DMS53 (cell line): Measurements from ENCODE around the gene SLC25A33.

ENCODE experiments used
- DNase-seq: peaks from one replicate; lab custom pipeline; 2025; lab: John Stamatoyannopoulos, UW

The SLC25A33 gene

DNA sequence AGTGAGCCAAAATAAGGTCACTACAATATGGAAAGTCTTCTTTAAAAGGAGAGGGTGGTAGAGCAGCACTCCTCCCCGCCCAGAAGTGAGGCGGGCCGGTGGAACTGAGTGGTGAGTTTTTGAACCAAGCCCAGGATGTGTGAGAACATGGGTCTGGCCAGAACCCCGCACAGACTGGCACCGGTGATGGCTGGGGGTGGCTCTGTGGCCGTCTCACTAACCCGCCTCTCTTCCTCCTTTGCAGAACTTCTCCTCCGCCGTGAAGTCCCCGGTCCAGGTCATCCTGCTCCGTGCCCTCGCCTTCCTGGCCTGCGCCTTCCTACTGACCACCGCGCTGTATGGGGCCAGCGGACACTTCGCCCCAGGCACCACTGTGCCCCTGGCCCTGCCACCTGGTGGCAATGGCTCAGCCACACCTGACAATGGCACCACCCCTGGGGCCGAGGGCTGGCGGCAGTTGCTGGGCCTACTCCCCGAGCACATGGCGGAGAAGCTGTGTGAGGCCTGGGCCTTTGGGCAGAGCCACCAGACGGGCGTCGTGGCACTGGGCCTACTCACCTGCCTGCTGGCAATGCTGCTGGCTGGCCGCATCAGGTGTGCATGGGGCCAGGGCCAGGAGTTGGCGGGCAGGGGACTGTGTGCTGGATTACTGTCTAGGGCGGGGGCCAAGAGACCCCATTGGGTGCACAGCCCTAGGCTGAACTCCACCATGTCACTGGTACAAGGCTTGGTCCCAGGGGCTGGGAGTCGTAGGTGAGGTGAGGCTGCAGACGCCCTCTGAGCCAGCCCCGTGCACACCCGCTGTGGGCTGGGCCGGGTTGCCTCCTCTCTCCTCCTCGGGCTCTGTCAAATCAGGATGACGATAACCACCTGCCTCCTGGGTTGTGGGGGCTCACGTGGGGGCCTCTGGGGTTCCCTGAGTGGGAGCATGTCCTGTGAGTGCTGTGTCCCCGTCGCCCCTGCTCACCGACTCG is 61.9 kb downstream of the SLC25A33 start:
- no peak for DNase-seq

DNA sequence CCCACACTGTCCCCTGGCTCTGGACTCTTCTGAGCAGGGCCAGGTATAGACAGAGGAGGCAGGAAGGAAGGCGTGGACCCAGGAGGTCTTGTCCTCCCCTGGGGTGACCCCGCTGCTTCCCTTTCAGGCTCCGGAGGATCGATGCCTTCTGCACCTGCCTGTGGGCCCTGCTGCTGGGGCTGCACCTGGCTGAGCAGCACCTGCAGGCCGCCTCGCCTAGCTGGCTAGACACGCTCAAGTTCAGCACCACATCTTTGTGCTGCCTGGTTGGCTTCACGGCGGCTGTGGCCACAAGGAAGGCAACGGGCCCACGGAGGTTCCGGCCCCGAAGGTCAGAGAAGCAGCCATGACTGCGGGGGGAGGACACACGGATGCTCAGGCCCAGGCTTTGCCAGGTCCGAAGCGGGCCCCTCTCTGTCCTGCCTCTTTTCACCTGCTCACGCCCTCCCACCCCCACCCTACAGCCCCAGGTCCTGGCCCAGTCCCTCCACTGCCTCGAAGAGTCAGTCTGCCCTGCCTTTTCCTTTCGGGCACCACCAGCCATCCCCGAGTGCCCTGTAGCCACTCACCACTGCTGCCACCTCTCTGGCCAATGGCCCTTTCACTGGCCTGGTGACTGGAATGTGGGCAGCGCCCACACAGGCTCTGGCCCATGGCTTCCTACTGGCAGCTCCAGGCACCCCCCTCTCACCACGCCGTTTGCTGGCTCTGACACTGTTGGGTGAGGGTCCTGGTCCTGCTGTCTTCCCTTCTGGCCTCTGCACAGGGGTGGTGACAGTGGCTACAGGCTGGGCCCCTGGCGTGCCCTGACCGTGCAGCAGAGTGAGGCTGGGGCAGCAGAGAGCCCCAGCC is 62.9 kb downstream of the SLC25A33 start:
- no peak for DNase-seq

DNA sequence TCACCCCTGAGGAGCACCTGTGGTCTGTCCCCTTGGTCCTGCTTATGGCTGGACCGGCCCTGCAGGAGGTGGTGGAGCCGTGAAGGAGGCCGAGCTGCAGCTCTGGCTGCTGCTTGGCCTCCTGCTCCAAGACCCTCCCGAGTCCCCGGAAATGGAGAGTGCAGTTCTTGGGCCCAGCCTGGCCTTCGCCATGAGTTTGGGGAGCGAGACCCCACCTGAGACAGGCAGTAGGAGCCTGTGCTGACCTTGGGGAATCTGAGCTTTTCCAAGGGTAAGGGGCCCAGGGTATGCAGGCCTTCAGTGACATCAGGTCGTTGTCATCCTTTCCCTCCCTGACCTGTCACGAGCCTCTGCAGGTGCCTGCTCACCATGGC is 63.5 kb downstream of the SLC25A33 start:
- DNase-seq: no peak

DNA sequence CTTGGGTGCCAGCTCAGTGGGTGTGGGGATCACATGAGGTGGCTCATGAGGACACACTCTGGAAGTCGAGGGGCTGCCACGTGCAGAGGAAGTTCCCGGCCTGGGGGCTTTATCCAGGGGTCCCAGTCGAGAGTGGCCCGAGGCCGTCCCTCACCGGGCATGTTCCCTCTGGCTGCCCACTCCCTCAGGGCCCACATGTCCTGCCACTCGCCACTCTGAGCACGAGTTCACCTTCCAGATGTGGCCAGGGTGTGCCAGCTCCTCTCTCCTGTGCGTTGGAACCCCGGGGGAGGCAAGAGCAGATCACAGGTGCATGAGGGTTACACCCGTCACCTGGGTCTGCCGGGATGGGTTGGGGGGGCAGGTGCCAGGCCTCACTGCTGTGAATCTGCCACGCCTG is 64.0 kb downstream of the SLC25A33 start:
- no peak for DNase-seq

DNA sequence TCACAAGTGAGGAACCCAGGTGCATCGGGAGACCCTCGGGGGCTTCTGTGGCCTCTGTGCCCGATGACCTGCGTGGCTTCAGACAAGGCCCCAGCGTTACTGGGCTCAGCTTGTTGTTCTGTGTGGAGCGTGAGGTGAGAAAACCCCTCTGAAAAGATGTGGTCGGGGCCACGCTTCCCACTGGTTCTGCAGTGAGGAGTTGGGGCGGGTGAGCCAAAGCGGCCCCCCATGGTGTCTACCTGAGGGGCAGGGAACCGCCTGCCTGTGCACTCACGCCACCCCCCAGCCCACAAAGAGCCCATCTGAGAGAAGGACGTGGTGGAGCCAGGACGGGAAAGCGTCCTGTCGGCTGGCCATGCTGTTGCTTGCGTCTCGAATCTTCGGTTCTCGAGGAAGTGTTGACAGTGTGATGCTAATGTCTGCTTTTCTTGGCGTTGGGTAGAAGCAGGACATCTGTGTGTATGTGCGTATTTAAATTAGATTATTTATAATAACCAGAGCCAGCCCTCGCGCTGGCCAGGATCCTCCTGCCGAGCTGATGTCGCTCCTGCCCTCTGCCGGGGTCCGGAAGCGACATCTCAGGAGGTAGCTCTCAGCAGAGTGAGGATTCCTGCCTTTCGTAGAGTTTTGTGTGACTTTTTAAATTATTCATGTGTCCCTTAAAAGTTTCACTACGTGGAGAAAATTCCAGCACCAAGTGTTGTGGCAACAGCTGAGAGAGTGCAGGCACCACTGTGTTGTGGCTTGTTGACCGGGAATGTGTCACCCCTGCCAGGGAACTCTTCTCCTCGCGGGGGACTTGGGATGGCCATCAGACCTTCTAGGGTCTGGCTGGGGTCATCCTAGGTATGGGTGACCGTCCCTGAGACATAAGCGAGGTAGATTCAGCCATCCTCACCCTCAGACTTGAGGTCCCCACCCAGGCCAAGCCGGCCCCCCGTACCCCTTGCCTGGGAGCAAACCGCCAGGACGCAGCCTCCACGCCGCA is 64.8 kb downstream of the SLC25A33 start:
- no peak for DNase-seq

DNA sequence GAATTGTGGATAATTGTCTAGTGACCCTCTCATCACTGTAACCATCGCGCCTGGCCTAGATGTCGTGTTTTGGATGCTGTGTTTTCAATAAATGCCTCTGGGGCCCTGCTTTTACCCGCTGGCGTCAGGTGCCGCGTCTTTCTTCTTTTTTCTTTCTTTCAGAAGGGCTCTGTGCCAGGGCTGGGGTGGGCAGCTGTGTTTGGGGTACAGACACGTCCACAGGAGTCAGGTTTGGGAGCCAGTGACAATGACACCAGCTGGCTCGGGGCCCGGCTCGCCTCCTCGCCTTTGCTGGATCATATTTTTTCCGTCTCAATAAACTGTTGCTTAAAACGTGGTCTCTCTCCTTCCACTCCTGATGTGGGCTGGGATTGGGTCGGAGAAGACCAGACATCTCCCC is 65.6 kb downstream of the SLC25A33 start:
- no peak for DNase-seq

DNA sequence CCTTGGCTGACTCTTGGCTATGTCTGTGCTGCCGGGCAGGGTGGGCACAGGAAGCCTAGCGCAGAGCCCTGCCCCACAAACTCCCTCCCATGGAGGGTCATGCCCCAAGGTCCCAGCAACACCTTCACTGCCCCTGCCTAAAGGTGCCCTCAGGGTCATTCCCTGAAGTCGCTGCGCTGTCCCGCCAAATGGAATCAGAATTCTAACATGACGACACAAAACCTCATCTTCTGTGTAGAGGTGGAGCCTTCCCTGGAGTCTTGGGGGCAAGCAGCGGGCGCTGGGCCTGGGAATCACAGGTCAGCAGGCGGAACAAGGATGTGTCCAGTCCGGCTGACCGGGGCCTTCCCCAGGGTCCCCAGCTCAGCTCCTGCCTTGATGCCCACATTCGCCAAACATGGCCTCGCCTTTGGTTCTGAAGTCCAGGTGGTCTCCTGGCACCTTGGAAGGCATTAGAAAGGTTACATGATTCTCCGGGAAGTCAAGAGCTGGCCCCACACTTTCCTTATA is 66.7 kb downstream of the SLC25A33 start:
- DNase-seq: no peak

DNA sequence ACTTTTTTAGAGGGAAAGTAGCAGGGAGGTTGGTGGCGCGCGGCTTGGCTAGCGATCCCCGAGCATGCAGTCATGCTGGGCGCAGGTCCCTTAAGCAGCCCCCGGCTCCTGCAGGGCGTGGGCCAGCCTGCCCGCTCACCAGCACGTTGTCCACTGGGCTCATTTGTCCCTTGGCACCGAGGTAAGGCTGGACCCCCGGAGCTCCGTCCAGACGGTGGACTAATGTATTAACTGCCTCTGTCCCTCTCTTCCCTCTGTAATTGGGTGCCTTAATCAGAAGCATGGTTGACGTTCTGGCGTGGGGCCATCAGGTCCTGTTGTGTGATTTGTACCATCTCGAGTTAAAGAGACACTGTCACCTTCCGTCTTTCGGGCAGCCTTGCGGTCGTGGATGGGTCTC is 67.2 kb downstream of the SLC25A33 start:
- DNase-seq: no peak

DNA sequence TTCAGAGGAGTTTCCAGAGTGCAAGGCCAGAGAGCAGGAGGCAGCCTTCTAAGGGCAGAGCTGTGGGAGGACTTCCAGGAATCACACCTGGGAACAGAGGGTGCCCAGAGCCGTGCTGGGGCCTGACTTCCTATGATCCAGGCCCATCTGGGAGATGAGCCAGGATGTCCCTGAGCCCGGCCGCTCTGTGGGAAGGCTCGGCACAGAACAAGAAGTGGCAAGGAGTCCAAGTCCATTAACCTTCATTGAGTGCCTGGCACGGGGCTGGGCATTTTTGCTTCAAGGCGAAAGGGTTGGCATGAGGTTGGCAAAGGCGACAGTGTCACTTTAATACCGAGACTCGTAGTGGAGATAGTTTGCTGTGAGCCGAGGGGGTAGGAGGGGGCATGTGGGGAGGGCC is 67.7 kb downstream of the SLC25A33 start:
- DNase-seq: no peak

DNA sequence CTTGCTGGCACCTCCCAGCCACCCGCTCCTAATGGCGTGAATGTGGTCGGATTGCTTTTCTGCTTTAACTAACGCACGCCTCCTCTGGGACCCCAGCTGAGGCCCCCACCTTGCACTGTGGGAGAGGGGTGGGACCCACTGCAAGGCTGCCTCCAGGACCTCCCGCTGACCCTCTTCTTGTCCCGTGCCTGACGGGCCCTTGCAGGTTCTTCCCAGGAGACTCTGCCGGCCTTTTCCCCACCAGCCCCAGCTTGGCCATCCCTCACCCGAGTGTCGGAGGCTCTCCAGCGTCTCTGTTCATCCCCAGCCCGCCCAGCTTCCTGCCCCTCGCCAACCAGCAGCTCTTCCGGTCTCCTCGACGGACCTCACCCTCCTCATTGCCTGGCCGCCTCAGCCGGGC is 68.1 kb downstream of the SLC25A33 start:
- DNase-seq: no peak

DNA sequence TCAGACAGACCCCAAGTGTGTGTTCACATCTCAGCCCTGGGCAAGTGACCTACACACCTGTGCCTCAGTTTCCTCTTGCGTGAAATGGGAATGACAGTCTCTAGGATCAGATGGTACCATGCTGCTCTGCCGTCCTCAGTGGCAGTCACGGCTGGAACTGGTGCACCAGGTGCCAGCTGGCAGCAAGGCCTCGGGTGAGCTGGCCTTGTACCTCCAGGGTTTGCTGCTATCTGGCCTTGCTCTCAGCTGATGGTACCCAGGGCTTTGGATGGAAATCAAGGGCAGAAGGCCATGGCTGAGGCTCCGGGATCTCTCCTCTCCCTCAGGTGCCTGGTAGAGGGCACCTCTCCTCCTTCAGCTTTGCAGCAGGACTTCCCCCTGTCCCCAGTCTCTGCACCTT is 70.7 kb downstream of the SLC25A33 start:
- no peak for DNase-seq

DNA sequence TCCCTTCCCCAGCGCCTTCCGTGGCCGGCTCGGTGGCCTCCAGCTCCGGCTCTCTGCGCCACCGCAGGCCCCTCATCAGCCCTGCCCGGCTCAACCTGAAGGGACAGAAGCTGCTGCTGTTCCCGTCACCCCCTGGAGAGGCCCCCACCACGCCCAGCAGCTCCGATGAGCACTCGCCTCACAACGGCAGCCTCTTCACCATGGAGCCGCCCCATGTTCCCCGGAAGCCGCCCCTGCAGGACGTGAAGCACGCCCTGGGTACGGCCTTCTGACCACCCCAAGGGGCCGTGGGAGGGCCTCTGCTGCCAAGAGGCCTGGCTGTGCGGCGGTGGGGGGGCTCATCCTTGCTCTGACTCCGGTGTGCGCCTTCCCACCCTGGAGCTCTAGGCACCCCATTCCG is 71.3 kb downstream of the SLC25A33 start:
- no peak for DNase-seq

DNA sequence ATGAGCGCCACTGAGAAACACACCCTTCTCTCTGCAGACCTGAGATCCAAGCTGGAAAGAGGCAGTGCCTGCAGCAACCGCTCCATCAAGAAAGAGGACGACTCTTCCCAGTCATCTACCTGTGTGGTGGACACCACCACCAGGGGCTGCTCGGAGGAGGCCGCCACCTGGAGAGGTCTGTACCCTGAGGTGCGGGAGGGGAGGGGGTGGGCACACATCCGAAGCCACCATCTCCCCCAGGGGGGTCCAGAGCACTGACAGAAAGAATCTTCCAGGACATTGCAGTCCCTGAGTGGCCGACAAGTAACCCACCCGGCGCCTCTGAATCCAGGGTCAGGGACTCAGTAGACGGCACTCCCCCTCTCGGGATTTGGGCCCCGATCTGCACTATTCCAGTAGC is 72.5 kb downstream of the SLC25A33 start:
- no peak for DNase-seq

DNA sequence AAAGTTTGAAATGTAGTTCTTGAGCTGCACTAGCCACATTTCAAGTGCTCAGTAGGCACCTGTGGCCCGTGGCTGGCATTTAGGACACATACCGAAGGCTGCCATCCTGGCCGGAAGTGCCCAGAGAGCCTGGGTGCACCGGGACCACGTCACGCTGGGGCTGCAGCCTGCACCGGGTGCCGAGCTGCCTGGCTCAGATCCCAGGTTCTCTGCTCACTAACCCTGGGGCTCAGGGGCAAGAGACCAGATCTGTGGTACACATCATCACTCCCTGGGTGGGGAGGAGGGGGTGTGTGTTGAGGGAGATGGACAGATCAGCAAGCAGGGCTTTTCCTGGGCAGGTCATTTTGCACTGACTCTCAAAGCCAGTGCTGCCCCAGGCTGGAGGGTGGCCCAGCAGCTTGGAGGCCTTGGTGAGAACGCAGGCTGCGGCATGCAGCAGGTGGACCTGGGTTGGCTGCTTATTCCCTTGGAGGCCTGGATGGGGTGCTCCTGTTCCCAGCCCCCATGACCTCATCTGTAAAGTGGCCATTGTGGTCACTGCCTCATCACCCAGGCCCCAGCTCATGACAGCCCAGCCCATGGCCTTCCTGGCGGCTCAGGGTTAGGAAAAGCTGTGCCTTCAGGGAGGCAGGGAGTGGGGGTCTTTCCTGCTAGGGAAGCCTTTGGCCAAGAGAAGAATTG is 73.0 kb downstream of the SLC25A33 start:
- DNase-seq: no peak

DNA sequence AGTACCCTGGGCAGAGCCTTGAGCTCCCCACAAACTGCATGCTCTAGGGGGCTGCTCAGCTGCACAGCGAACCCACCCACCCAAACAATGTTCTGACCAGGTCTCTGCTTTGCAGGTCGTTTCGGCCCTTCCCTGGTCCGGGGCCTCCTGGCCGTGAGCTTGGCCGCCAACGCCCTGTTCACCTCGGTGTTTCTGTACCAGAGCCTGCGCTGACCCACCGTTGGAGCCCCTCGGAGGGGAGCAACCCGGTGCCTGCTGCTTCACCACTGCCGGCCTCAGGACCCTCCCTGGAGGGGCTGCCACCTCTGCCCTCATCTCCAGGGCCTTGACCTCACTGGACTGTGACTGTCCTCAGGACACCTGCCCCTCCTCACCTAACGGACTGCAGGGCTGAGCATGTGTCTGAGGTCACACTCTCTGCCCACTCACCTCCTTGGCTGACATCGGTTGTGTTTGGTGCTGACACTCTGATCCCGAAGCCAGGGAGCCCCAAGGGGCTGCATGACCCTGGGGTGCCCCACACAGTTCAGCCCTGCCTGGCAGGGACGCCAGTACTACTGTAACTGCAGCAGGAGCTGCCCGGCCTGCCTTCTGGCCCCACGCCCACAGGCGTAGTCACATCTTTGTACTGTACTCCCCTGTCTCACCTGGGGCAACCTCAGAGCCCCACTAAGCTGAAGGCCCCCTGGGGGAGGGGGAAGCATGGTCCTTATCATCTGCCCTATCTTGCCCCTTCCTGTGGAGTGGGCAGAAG is 73.8 kb downstream of the SLC25A33 start:
- DNase-seq: no peak

DNA sequence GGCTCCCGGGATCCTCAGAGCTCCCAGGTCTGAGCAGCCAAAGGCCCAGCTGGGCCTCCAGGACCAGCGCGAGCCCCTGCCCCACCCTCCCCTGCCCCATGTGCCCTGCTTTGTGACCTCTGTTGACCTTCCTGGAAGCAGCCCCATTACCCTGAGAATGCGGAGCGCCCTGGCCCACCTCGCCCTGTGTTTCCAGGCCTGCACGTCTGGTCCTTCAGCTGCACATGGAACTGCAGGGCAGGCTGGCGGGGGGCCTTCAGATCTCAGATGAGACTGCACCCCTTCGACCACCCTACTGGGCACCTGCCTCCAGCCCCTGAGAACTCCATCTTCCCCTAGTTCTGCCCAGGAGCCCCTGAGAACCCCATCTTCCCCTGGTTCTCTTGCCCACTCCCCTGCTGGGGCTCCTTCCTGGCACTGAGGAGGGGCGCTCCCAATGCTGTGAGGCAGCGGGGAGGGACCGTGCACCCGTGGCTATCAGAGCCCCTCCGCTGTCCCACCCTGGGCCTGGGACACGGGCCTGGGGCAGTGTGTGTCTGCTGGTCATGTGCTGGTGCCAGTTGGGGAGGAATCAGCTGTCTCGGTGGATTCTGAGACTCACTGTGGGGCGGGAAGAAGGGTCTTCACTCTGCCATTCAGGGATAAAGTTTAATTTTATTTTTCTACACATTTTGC is 74.5 kb downstream of the SLC25A33 start:
- DNase-seq: no peak

DNA sequence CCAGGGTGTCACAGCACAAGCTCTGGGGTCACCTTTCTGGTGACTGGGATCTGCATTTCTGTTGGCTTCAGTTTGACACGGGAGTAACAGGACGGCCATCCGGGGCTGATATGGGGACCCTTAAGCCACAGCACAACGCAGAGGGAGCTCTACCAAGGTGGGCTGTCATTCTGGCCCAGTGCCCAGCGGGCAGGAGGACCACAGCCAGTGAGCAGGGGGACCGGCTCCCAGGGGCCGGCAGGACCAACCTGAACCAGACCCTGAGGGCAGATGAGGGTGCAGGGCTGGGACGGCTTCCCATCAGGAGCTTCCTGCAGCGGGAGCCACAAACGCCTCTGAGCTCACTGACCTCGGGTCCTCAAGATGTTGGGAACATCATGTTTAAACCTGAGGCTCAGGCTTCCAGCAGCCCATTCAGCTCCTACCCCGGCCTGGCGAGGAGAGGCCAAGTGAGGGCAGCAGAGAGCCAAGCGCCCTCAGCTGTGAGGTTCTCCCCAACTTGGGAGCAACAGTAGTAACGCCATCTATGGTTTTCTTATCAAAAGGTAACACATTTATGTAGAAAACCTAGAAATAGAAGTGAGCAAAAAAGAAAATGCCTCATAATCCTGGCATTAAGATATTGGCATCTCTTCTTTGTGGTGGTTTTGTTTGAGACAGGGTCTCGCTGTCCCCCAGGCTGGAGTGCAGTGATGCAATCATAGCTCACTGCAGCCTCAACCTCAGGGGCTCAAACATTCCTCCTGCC is 76.2 kb downstream of the SLC25A33 start:
- peak; percentile 66 for DNase-seq

DNA sequence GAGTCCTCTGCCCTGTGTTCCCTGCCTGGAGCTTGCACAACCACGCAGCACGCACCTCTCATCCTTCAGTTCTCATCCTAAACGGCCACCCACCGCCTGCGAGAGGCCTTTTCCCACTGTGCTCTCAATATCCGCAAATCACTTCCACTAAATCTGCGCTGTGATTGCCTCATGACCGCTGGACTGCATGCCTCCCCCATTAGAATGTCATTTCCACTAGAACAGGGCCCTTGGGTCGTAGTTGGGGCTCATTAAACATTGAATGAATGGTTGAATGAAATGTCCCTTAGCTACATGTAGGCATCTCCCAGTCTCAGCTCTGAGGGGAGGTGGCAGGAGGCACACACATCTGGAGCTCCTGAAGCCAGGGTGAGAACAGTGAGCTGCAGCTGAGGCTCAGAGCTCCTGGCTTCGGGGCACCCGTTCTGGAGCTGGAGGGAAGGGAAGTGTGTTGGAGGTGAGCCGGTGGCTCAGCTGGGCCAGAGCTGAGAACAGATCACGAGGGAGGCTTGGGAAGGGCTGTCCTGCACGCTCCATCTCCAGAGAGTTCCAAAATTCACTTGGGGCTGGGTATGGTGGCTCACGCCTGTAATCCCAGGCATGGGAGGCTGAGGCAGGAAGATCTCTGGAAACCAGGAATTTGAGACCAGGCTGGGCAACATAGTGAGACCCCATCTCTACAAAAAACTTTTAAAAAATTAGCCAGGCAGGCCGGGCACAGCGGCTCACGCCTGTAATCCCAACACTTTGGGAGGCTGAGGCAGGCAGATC is 79.8 kb downstream of the SLC25A33 start:
- DNase-seq: no peak
